GM19372 (cell line): ENCODE results near the gene ITGA3.

Source experiments
- ATAC-seq: cut with Tn5 transposase; IDR thresholded peaks from one replicate; pipeline ENCODE4 v1.9.1; 2021; ENCODE audit warnings: mild to moderate bottlenecking, low read depth, moderate library complexity; ENCODE audit not compliant: unreplicated experiment

Gene ITGA3

DNA sequence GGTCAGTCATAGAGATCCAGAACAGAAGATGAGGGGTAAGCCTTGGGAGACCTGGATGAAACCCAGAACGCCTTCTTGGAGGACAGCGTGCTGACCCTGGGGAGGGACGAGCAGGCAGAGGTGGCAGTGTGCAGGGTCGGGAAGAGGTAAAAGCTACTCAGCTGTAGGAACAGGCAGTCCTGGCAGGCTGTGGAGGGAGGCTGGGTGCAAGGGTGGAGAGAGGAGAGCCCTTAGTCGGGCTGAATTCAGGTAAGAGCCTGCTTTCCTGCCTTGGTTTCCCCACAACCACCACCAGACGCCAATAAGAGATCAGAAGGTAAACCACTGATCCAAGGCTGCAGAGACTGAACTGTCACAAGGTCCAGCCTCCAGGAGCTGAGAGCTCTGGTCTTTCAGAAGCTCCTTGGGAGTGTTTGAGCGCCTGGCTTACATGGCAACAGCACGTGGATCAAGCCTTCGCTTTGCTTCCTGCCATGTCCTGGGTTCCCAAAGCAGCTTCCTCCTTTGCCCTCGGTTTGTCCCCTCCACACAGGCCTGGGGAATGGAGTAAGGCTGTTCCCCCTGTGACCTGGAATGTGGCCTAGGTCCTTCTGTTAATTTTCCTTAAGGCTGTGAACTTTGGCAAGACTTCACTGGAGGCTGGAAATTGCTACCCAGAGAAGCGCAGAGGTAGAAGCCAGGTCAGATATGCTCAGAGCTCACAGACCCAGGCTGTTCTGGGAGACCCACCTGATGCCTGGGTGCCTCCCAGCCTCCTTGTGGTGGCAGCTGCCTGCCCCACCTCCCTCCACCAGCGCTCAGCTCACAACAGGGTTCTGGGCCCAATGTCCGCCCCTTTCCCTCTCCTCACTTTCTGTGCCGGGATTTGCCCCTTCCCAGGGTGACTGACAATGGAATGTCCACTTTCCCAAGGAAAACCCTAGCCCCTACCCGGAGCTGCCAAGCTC lies 35.3 kb downstream of the ITGA3 start:
- no peak for ATAC-seq

DNA sequence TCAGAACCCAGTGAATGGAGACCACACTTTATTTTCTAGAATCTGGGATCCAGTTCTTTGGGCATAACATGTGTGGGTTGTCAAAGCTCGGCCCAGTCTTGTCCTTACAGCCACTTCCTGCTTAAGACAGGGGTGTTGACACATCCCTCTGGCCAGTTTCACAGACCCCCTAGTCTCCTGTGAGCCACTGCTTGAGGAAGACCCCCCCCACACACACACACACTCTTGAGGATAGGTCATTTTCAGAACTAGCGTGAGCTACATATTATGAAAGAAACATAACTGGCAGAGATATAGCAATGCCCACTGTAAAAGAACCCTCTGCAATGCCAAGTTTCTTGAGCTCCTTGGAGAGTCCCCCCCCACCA lies 36.0 kb downstream of the ITGA3 start:
- no peak for ATAC-seq

DNA sequence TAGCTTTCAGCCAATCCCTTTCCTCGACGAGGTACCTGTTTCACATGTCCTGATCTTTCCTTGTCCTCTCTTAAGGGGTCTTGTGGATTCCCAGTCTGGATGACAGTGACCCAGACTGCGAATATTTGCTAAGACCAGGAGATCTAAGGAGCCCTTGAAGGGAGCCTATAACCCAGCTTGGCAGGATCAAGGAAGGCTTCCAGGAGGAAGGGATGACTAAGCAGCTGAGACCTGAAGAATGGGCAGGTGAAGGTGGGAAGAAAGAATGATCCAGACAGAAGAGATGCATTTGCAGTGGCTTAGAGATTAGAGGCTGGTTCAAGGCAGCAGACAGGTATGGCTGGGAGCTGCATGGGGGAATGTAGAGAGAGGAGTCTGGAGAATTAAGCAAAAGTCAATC lies 37.3 kb downstream of the ITGA3 start:
- ATAC-seq = no peak

DNA sequence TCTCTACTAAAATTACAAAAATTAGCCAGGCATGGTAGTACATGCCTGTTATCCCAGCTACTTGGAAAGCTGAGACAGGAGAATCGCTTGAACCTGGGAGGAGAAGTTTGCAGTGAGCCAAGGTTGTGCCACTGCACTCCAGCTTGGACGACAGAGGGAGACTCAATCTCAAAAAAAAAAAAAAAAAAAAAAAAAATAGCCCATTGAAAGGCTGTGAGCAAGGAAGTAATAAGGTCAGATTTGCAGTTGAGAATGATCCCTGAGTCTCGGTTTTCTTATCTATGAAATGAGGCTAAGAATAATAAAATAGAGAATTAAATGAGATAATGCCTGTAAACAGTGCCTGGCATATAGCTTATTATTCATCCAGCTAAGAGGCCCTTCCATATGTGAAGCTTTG lies 37.9 kb downstream of the ITGA3 start:
- ATAC-seq = no peak

DNA sequence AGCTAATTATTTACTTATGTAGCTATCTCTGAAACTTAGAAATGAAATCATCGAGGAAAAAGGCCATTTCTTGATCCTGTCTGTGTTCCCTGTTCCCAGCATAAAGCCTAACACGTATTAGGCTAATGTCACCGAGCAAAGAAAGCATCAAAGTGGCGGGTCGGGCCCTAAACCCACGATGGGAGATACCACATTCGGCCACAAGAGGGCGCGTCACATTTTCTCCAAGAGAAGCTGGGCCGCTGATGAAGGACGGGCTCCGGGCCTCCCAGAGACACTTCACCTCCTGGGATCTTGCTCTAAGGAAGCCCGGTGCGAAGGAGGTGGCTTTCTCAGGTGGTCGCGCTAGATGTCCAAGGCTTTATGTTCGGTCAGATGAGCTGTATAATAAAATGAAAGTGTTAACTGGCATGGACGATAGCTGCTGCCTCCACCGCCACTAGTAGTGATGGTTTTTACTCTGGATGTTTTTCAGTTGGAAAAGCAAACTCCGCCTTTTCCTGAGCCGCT lies 38.4 kb downstream of the ITGA3 start:
- ATAC-seq = no peak

DNA sequence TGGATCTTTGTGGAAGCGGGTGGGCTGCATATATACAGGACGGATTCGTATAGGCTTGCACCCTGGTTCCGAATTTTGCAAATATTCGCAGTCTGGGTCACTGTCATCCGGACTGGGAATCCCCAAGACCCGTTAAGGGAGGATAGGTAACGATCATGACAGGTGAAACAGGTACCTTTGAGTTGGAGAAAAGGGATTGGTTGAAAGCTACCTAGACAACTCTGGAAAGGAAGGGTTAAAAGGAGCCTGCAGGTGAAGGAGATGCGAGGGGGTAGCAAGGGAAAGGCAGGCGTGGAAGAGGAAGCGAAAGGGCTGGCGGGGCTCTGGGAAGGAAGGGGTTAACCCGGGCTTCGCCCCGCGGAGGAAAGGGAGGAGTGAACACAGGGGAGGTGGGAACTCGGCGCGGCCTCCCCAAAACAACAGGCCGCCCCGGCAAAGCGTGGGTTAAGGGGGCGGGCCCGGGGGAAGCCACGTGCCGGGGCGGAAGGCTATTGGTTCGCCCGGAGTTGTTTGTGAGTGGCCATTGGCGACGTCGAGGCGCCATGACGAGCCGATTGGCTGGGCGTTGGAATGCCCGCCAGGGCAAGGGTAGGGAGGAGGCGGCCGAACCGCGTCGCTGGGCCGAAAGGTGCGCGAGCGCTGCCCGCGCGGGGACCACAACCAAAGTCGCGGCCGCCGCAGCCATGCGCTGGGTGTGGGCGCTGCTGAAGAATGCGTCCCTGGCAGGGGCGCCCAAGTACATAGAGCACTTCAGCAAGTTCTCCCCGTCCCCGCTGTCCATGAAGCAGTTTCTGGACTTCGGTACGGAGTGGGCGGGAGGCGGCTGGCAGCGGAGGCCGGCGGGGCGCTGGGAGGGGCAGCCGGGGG lies 39.1 kb downstream of the ITGA3 start, which contains the start of gene PDK2:
PDK2 (plus strand) TSS at position 599 of the 867 bp plus-strand sequence; CDS start at position 684, 85 bp downstream.
- ATAC-seq = peak; percentile 91

DNA sequence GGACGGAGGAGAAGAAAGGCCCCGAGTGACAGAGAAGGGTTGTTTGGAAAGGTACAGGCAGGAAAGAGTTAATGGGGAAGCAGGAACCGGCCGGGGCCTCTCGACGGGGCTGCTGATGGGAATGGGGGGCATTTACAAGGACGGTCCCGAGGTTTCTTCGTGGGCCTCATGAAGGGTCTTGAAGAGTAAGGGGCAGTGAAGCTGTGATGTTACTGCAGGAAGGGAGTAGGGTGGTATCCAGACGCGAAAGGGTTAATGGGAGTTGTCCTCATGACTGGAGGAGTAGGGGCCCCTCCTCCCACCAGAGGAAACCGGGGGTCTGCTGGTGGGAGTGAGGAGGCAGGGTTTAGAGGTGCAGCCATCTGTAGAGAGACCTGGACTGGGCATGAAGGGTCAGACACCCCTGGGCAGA lies 39.7 kb downstream of the ITGA3 start:
- no peak for ATAC-seq

DNA sequence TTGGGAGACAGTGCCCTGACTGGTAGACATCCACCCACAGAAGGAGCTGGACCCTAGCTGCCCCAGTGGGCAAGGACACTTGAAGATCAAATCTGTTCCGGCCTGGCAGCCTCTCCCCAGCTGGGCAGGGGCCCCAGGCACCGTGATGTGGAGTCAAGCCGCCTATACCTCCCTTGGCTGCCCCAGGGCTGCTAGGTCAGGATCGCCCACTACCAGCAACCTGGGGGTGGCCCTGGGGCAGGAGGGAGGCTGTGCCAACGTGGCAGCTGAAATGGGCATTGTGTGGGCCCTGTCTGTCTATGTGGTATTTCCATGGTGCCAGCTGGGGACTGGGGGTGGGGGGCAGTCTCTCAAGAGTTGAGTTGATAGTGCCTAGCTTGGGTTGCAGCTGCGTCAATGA lies 40.2 kb downstream of the ITGA3 start:
- ATAC-seq = no peak

DNA sequence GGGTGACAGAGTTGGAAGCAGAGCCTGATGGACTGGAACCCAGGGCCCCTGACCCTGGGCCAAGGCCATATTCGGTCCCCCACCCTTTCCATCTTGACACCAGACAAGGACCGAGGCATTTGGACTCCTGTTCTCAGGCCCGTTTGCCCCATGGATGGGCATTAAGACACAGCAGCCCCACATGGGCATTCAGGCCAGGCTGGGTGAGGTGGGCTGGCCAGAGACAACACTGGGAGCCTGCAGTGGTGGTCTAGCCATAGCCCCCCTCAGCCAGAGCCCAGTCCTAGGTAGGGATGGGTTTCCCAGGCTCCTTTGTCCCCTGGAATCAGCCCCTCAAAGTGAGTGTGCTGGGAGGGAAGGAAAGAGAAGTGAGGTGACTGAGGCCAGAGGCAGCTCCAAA lies 40.8 kb downstream of the ITGA3 start:
- no peak for ATAC-seq

DNA sequence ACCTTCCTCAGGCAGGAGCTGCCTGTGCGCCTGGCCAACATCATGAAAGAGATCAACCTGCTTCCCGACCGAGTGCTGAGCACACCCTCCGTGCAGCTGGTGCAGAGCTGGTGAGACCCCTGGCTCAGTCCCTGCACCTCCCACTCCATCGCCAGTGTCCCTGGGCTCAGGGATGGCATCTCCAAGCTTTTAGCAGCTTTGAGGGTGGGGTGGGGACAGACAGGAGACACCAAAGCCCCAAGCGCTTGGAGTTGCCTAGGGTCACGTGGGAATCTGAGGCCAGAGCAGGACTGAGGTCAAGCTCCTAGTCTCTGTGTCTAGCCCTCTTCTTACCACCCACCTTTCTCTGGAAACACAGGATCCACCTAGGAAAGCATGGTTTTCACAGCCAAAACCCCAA lies 41.5 kb downstream of the ITGA3 start:
- no peak for ATAC-seq

DNA sequence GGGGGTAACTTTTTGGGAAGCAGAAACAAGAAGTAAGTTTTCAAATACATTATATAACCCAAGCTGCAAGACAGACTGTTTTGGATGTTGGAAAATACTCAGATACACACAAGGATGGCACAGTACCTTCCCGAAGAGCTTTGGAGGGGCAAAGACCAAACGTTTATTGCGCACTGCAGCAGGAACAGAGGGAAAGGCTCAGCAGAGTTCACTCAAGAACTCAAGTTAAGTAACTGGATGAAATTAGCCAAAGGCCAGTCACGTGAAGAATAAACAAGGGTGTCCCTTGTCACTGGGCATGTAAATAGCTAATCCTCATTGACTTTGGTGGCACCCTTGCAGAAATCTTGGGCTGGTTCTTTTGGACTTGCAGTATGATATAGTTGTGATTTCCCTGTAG lies 42.0 kb downstream of the ITGA3 start:
- no peak for ATAC-seq

DNA sequence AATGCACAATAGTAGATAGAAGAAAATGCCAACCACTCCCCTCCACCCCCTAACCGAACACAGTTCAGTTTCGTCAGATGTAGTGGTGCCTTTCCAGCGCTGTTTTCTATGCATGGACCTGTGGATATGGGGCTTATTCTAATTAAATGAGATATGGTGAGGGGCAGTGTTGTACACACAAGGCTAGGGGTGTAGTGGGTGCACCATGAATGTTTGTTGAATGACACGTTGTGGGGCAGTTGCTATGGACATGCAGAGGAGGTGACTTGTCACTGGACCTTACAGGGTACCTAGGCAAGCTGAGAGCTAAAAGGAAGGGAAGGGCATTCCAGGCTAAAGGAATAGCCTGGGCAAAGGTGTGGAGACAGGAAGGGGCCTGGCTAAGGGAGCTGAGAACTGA lies 42.7 kb downstream of the ITGA3 start:
- ATAC-seq = no peak

DNA sequence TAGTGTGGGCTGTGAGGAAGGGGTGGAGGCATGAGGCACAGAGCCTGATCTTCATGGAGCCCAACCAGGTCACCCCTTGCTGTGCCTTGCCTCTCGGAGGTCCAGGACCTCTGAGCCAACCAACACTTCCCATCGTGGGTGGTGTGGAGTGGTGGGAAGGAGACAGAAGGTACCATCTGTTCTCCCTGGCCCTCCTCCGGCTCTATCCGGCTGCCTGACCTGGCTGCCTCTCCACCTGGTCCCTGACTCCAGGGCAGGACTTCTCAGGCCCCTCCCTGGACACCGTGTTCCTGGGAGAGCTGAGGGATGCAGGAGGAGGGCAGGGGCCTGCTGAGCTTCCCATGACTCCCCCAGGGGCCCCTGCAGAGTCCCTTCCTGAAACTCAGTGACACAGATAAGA lies 43.1 kb downstream of the ITGA3 start:
- no peak for ATAC-seq

DNA sequence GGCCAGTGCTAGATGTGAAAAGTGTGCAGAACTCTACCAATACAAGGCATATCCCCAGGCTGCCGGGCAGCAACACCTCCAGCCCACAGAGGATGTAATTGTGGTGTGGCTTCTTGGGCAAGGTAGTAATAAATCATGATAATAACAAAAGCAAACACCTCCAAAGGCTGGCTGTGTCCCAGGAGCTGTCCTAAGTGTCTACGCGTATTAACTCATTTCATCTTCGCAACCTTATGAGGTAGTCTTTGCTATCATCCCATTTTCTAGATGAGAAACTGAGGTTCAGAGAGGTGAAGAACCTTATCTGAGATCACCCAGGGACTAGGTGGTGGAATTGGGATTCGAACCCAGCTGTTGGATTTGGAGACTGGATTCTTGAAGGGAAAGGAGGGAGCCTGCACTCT lies 44.6 kb downstream of the ITGA3 start:
- ATAC-seq = no peak

DNA sequence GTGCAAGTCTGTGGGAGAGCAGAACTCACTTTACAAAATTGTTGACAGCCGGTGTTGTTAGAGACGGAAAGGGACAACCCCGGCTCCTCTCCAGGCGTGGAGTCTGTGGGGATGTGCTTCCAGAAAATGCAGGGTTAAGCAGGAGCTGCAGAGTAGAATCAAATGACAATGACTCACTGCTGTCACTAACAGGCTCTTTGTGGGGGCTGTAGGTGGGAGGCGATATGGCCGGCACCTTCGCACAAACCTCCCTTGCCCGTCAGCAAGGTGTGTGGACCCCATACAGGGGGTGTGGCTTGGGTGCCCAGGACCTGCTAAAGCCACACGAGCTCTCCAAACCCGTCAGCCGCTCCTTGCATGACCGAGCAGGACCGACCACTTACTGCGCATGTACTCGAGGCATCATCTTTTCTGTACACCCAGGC lies 45.0 kb downstream of the ITGA3 start:
- ATAC-seq = no peak

DNA sequence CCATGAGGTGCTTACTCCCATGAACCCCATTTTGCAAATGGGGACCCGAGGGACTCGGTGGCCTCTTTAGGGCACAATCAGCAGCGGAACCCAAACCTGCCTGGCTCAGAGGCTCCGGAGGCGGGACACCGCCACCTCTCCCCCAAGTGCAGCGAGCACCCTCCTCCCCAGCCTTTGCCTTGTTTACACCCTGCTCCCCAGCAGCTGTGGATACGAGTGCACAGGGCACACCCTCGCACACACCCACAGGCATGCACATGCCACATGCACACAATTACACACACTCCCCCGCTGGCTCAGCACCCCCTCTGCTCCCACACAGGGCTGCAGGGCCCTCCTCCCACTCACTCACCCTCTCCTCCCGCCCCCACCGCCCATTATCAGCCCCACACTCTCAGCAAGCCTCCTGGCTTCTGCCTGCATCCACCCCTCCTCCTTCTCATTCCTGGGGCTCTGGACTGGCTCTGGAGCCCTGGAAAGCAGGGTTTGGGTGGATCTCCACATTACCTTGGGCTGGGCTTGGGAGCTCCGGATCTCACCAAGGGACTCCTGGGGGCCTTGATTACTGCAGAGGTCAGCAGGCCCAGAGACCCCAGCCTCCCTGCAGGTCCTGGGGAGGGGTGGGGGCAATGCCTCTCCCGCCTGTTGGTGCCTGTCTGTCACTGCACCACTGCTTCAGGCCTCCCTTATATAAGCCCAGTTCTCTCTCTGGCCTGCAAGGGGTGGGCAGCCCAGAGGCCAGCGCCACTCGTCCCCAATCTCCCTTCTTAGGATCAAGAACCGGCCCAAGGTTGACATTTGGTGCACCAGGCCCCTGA lies 45.6 kb downstream of the ITGA3 start:
- ATAC-seq = no peak

DNA sequence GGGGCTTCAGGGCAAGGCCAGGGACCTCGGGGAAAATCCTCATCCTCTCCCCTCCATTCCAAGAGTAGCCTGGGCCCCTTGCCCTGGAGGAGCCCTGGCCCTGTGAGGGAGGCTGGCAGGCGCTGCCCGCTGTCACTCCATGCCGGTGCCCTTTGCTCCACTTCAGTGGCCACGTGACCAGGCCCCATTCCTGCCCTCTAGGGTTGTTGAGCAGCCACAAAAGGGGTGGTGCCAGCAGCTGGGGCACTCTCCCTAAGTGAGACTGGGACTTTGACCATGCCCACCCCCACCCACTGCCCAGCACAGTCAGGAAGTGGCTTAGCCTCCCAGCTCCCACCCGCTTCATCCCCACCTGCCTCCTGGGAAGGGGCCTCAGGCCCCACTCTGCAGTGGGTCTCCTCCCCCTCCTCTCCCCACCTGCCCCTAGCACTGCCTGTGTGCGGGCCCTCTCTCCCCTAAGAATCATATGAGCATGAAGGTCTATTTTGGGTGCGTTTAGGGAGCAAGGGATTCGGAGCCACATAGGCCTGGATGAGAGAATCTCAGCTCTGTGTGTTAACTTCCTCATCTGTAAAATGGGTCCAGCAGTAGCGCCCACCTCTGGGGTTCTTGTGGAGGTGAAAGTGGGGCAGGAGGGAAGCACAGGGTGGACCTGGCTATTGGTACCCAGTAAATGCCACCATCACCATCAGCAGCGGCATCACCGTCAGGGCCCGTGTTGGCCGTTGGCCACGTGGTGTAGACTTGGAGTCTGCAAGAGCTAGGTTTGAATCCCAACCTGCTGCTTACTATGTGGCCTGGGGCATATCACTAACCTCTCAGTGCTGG lies 46.5 kb downstream of the ITGA3 start:
- no peak for ATAC-seq

DNA sequence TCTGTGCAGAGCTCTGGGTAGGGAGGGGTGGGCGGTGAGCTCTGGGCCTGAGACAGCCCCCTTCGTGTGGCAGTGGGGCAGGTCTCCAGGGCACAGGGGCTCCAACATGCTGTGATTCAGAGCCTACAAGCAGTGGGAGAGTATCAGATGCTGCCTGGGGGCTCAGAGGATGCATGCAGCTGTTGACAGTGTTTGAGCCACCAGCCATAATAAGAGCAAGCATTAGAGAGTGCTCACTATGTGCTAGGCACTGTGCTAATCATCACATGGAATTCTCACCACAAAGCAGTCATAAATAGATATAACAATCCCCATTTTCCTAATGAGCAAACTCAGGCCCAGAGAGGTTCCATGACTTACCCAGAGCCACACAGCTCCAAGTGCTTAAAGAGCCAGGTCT lies 47.3 kb downstream of the ITGA3 start:
- ATAC-seq = no peak

DNA sequence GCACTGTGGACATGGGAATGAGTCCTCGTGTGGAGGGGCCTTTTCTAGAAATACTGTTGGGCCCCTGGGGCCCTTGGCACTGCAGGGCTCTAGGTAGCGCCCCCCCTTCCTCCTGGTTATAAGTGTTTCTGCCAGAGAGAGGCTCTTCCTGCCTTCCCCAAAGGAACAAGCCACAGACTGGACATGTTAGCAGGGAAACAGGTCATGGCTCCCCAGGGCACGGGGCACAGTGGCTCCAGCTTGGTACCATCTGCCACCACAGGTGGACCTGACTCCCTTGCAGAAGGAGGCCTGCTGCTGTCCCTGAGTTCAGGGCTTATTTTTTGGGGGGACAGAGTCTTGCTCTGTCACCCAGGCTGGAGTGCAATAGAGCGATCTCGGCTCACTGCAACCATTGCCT lies 48.0 kb downstream of the ITGA3 start:
- no peak for ATAC-seq

DNA sequence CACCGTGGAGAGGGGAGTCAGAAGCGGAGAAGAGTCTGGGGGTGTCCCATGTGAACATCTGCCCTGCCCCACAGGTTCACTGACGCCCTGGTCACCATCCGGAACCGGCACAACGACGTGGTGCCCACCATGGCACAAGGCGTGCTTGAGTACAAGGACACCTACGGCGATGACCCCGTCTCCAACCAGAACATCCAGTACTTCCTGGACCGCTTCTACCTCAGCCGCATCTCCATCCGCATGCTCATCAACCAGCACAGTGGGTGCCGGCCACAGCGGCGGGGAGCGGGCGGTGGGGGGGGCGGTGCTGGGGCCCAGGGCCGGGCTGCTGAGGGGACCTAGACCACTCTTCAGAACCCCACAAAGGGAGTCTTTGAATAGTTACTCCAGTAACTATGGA lies 49.9 kb downstream of the ITGA3 start:
- ATAC-seq = no peak
